GM19455 (cell line): ENCODE measurements around the gene GIMD1.
A peak's percentile ranks its signal among the peaks of the same experiment; 100 is the strongest.

Experiments used
- ATAC-seq: cut with Tn5 transposase; IDR thresholded peaks from one replicate; pipeline ENCODE4 v1.9.1; 2021; ENCODE audit not compliant: unreplicated experiment

Gene GIMD1

DNA sequence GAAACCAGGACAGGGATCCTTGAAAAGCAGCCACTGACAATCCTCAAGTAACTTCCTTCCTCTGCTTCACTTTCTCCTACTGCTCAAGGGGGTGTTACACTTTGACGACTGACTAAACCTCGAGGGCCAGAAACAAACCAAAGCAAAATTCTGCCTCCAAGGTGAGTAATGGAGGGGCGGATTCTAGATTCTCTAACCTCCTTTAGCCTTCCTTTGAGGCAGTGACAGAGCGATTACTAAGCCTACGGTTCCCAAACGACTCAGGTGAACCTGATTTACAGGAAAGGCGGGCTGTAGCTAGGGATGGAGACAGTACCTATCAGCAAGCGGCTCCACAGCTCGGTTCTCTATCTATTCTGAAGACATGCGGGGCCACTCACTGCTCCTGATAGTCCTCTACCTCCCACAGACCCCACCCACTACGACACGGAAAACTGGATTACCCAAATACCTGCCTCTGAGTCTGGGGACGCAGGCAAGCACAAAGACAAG lies 53.1 kb downstream of the GIMD1 start:
- peak; percentile 24 for ATAC-seq

GRCh38 chr4:106314960-106315359 lies 53.6 kb downstream of the GIMD1 start:
- ATAC-seq = no peak

GRCh38 chr4:106312997-106313522 lies 55.5 kb downstream of the GIMD1 start:
- ATAC-seq = no peak

- ATAC-seq = no peak
Observed at GRCh38 chr4:106312377-106312776, 56.2 kb downstream of the GIMD1 start.
